Left kidney (tissue), 2 donors: ENCODE measurements around the gene DNAH3. TPM values are rescaled to one million over a fixed set of nuclear protein-coding genes. Genes with fewer than 3 reads are reported as not detected.
"Not testable (repeated sequence)": the region's sequence is repeated elsewhere in the genome, so short reads cannot be mapped to it uniquely, and the experiment has no call there.

Source experiments
- DNase-seq: peaks from one replicate; pipeline ENCODE4 v3.0.0-alpha.2; 2013
- polyA plus RNA-seq: library from polyadenylated mRNA; unstranded; fragments of 120-200 nt; gene quantifications from one replicate; pipeline ENCODE4 v1.2.1, GENCODE V29; 2013; ENCODE audit not compliant: insufficient read length

DNAH3 gene
- polyA plus RNA-seq, 1 donor = 0.40 TPM

DNA sequence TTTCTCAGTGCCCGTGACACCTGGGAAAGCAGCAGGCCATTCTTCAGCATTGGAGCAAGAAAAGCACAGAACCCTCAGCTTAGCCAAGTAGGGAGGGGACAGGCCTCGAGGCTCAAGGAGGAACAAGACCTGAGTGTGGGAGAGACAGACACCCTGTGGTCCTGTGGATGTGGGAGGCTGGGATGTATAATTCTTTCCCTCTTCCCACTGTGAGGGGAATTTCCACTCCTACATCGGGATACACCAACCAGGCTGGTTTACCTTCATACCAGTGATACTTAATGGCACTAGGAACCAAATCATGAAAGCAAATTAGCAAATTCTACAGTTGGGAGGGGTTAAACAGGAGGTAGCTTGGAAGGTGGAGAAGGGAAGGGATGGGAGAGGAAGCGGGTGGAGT, 208.4 kb downstream of the DNAH3 start:
- DNase-seq = no peak

DNA sequence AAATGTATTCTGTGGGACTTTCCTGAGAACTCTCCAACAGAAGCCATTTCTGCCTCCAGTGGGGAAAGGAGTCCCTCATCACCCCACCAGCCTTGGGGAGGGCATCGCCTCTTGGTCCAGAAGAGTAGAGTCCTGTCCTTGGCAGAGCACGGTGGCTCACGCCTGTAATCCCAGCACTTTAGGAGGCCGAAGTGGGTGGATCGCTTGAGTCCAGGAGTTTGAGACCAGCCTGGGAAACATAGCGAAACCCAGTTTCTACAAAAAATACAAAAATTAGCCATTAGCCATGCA, 209.1 kb downstream of the DNAH3 start:
- no peak for DNase-seq

DNA sequence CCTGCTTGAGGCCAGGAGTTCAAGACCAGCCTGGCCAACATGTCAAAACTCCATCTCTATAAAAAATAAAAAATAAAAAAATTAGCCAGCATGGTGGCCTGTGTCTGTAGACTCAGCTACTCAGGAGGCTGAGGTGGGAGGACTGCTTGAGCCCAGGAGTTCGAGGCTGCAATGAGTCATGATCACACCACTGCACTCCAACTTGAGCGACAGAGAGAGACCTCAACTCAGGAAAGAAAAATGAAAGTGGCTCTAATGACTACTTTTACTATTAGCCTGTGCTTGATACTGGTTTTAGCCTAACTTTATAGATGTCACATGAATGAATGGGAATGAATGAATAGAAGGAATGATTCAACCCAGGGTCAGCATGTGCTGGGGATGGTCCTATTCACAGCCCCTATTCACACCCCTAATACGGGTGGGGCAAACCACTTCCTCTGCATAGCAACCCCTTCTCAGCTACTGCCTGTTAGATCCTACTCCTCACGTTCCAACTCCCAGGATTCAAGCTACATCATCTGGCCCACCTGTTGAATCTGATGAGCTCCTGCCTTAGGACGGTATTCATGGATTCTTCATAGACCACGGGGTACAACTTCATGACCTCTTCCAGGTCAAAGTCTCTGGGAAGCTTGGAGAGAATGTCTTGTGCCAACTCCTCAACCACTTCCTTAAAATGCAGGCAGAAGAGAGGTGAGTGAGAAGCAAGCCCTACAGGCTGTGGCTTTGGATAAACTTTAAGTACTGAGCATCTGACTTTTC, 209.6 kb downstream of the DNAH3 start:
- DNase-seq = no peak

DNA sequence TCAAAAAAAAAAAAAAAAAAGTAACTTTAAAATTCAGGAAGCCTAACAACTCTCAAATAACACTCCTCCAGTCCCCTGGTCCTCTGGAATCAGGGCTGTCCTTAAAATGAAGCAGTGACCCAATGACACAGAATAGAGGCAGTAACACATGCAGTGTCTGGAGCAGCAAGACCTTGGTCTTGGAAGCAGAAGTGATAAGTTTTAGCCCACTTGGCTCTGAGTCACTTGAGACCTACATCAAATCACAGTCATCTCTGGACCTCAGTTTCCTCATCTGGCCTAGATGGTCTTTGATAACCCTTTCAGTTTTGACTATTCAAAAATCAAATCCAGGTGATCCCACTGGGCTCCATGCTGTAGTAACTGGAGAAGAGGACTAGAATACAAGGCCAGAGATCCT, 211.0 kb downstream of the DNAH3 start:
- no peak for DNase-seq

DNA sequence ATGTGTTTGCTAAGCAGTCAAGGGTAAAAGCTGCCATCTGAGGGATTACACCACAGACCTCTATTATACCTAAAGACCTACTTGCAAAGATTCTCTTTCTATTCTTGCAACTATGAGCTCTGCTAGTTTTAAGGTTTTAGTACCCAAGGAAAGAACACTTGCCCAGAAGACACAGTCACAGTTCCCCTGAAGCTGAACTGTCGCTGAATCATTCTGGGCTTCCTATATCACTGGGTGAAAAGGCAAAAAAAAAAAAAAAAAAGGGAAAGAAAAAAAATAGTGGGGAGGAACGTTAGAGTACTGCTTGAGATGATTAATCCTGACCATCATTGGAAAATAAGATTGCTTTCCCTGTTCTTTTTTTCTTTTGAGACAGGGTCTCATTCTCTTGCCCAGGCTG, 212.2 kb downstream of the DNAH3 start:
- no peak for DNase-seq

DNA sequence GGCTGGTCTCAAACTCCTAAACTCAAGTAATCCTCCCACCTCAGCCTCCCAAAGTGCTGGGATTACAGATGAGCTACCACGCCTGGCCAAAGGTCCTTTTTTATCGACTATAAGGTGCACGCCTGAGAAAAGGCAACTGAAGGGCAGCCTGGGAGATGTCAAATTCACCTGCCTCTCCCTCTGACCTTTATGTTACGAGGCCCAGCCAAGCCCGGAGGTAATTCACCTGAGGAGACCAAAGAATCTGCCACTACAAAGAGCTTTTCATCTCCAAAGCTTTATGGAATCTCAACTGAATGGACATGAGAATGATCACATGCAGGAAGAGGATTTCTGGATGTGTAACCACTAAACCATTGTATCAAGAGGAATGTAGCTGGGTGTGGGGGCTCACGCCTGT, 212.9 kb downstream of the DNAH3 start:
- DNase-seq = no peak

DNA sequence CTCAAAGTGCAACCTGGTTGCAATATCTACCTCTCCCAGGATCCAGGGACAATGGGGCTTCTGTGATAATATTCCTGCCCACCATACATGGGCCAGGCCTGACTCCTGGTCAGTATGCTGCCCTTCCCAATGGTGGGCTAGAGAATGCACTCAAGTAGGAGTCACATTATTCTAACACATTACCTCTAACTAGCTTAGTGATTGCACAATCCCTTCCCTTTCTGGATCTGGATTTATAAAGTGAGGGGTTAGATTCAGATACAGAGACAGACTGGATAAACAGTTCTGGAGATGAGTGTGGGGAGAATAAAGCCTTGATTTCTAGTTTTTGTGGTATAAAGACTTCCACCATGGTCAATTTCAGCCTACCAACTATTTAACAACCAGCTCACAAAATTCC, 217.1 kb downstream of the DNAH3 start:
- no peak for DNase-seq

DNA sequence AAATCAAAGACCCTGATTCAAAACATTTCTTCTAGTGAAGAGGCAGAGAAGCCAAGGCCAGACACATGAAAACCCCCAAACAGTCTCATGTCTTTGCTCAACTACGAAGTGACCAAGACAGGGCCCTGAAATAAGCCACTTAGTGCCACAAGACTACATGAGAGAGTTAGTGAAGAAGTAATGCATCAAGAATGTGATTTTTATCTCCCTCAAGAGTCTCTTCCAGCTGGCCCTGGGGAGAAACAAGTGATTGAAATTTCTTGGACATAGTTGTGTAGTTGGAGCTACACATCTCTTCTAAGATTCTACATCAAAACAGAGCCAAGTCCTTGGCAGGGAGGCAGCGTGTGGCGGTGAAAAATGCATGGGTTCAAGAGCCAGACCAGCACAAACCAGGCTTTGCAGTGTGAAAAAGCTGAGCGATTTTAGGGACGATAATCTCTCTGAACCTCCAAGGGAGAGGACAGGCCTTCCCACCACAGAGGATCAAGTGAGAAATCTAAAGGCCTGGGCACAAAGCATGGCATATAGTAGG, 219.5 kb downstream of the DNAH3 start:
- no peak for DNase-seq

DNA sequence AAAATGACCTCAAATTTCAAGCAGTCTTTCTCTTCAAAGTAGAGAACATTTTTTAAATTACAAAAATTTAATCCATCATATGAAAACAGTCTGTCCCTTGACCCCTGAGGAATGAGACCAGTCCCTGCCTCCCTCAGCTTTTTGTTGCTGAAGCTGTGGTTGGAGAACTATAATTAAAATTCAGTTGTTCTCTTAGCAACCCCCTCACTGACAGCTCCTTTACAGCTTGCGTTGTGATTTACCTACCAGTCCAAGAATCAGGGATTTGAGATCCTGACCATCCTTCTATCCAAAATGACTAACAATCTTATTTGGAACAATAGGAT, 220.3 kb downstream of the DNAH3 start:
- no peak for DNase-seq

DNA sequence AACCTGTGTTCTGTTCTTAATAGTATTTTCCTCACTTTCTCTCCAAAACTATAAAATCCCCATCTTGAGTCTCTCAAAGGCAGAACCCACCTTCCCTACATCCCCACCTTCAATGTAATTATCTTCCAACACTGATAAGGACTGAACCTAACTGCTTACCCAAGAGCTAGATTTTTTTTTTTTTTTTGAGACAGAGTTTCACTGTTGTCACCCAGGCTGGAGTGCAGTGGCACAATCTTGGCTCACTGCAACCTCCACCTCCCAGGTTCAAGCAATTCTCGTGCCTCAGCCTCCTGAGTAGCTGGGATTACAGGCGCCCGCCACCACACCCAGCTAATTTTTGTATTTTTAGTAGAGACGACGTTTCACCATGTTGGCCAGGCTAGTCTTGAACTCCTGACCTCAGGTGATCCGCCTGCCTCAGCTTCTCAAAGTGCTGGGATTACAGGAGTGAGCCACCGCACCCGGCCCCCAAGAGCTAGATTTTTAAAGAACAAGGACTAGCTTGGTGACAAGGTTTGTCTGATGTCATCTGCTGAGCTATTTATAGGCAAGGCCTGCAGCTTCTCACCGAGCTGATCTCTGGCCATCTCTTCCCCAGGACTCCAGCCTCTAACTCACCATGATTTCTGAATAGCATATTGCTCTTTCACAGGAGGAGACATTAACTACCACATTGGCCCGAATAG, 220.8 kb downstream of the DNAH3 start:
- not testable (repeated sequence) for DNase-seq

DNA sequence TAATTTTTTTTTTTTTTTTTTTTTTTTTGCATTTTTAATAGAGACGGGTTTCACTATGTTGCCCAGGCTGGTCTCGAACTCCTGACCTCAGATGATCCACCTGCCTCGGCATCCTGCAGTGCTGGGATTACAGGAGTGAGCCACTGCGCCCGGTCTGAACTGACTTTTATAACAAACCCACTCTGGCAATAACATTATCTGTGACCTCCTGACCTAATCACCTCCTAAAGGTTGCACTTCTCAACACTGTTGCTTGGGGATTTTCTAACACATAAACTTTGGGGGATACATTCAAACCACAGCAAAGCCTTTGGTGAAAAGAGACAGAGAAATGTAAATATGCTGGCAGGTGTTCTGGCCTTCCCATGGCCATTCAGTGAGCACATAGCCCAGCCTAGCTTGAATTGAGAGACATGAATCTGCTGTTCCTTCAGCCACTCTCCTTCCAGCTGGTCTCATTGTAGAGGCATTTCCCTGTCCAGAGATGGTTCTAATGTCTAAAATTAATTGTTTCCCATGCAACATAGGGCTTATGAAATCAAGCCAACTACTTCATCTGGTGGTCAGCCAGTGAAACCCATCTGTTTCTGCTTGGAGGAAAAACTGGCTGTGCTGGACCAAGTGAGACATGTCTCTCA, 221.8 kb downstream of the DNAH3 start:
- DNase-seq = no peak

DNA sequence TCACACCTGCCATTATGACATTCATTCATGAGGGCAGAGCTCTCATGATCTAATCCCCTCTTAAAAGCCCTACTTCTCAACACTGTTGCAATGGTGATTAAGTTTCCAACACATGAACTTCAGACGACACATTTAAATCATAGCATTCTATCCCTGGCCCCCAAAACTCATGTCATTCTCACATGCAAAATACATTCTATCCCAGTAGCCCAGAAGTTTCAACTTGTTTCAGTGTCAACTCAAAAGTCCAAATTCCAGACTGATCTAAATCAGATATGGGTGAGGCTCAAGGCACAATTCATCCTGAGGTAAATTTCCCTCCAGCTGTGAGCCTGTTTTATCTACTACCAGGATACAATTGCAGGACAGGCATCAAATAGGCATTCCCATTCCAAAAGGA, 224.9 kb downstream of the DNAH3 start:
- DNase-seq = no peak

DNA sequence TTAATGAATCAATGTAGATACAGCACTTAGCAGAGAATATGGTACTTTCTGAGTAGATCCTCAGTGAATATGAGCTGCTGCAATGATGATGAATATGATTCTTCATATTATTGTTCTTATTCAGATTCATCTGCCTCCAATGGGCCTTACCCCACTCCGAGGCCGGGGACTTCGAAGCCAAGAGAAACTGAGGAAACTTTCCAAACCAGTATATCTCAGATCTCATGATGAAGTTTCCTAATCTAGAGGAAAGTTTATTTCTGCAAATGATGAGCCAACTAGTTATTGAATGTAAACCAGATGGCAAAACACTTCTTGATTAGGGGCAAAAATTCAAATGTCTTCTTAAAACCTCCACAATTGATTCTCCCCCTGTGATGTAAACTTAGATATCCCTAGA, 226.8 kb downstream of the DNAH3 start:
- no peak for DNase-seq

DNA sequence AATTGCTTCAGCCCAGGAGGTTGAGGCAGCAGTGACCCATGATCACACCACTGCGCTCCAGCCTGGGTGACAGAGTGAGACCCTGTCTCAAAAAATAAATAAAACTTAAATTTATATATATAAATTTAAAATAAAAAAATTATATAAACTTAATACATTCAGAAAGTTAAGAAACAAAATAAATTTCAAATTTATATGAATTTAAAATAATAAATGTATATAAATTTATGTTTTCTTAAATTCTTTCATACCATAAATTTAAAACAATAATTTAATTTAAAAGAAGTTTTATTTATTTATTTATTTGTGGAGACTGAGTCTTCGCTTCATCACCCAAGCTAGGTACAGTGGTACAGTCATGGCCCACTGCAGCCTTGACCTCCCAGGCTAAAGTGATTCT, 229.8 kb downstream of the DNAH3 start:
- no peak for DNase-seq

DNA sequence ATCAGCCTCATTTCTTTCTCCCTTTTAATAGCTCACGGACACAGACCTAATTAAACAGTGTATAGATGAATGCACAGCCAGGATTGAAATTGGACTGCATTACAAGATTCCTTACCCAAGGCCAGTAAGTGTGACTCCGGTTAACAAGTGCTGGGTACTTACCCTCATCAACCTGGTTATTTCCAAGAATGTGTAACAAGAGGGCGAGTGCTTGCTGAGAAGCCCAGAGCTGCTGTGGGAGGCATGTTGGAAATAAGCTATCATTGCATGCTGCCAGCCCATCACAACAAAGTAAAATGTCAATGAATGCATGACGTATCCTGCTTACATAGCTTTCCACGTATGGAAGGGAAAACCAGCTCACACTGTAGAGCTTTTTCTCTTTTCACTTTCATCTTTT, 230.6 kb downstream of the DNAH3 start:
- DNase-seq = no peak

DNA sequence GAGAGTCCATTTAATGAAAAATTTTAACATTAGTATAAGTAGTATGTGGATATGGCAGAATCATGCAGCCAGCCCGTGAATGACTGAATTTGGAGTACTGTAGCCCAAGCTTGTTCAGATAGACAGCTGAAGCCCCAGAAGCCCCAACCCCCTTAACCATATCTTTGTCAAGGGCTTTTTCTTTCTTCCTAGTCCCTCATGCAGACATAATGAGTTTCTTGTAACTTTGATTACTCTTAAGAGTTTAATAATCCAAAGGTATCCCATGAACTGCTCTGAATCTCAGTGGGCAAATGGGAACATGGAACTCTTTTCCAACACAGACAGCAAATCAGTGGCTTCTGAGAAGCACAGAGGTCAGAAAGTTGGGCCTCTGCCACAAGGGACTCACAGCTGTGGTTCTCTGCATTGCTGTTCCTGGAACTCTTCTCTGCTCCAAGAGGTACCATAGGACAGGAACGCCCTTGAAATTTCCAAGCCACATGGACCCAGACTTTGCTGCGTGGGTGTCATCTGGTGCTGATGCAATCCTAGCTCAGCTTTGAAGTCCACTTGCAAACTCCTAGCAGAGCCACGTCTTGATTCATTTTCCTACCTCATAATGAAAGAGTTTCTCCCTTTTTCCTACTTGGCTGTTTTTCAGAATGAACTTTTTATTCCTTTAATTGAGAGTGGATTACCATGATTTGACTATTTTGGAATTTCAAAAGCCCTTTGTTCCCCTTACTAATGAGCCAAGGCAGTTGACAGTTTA, 232.0 kb downstream of the DNAH3 start:
- no peak for DNase-seq

DNA sequence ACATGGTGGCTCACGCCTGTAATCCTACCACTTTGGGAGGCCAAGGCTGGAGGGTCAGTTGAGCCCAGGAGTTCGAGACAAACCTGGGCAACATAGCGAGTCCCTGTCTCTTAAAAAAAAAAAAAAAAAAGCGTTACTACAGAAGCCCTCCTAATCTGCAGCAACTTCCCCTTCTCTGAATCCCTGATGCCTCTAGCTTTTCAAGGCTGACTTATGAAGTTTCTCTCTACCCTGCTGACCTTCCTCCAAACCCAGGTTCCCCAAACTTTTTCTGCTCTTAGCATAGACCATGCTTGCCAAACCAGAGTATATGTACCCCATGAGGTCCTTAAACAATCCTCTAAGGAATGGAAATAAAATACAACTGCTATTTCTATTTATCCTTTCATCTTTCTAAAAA, 233.7 kb downstream of the DNAH3 start:
- DNase-seq = no peak

DNA sequence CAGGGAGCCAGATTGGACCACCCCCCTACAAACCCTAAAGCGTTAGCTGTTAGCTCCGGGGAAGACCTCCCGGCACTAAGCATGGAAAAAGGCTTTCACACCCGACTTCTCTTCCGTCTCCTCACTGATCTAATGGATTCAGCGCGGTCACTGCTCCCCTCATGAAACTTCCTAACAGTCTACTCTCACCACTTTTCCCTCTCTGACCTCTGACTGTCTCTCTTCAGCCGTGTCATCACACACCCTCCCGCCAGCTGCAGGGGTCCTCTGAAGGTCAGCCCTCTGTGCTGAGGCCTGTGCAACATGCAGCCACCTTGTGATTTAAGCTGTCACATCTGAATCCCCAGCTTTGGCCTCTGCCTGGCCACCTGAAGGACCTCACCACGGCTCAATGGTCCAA, 234.4 kb downstream of the DNAH3 start:
- no peak for DNase-seq

DNA sequence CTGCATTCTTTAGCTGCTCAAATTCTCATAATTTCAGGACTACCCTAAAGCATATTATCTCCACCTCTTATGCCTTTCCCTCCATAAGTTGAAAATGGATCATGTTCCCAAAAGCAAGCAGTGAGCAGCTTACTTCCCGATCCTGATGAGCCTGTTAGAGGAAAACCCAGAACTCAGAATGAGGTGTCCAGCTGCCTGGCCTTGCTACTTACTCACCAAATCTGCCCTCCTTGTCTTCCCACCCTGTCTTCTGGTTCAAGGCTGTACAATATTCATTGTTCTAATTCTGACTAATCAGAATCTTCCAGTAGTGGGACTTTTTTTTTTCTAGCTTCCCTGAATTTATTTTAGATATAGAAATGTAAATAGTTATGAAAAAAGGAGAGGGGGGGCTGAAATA, 239.3 kb downstream of the DNAH3 start:
- DNase-seq = no peak

DNA sequence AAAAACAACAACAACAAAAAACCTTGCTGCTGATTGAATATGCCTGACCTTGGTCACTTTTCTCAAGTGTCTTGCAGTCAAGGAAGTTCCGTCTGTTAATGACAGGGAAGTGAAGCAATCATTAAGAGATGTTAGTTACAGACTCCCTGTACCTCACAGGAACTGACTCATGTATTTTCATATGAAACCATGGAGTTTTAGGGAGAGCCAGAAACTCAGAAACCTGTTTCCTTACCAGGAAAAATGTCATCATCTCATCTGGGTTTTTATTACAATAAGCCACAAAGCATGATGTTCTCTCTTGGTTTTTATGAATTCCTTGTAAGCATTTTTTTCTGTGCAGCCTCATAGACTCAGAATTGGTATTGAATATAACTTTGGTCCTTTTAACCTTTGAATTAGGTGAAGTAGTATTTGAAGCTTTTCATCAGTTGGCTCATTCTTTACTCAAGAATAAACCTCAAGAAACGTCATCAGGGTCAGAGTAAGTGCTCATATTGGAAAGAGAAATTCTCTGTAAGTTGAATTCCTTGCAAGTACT, 239.8 kb downstream of the DNAH3 start:
- DNase-seq = no peak

DNA sequence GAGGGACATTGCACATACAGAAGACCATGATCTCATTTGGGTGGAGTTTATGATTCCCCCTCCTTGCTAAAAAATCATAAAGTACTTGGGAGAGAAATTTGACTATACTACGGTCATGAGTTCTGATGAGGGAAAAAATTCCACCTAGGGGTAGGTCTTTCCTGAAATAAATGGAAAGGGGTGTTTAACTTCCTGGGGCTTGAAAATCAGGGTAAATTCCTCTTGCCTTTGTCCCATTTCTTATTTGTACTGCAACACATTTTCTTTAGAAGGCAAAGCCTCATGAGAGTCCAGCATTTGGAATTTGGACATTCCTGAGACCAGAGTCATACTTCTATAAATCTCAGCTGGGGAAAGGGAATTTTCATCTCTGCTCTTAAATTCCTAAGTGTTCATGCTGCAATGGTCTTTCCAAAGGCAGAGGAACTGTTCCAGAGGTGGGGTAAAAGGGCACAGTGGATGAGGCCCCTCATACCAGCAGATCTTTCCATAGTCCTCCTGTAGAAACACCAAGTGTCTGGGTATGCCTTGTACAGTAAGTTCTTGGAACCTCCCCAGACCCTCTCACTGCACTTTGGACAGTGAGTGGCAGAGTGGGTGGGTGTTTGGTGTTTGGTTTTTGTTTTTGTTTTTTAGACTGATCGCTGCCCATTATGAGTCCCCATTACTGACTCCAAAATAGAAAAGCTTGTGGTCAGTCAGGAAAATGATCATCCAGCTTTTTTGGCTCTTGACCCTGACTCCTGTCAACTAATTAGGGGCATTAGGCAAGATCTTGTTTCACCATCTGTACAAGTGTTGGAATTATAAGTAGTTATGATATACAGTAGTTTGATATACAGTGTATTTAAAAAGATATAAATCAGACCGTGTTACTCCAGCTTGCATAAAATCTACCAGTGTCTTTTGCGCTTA, 244.0 kb downstream of the DNAH3 start:
- peak; percentile 46 for DNase-seq

DNA sequence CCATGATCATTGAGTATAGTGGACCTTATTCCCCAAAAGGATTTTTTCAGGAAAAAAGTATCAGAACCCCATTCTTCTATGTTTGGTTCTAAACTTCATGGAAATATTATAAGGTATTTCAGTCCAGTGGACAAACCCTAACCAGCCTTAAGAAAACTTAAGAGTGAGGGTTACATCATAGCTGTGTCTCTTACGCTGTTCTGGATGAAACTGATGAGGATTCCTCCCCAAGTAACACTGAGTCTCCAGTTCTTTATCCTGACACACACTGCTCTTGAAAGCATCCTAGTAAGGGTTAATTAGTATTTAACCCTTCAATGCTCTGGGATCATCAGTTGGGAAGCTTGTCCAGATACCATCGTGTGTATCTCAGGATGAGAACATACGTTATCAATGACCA, 245.1 kb downstream of the DNAH3 start:
- no peak for DNase-seq
